ENCODE results near the gene MECR.
"Not testable (repeated sequence)": the region's sequence is repeated elsewhere in the genome, so short reads cannot be mapped to it uniquely, and the experiment has no call there.

MECR gene

DNA sequence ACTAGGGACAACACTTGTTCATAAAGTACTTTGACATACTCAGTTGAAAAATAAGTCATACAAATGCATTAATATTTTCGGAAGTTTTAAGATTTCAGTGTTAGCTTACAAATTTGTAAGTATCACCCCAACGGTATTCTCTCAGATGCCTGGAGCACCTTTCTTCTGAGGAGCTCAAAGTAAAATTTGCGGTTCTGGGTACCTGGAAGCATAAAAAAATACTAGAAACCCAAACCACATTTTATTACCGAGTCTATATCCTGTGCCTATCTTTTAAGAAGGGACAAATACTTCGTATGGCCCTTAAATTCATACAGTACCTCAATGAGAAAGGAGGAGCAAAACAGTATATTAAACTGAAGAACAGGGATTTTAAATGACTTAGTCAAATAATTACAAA, 59.2 kb downstream of the MECR start:
- DNase-seq (ENCODE audit: low read depth in 4 of 4, low spot score in 1 of 4): no peak

DNA sequence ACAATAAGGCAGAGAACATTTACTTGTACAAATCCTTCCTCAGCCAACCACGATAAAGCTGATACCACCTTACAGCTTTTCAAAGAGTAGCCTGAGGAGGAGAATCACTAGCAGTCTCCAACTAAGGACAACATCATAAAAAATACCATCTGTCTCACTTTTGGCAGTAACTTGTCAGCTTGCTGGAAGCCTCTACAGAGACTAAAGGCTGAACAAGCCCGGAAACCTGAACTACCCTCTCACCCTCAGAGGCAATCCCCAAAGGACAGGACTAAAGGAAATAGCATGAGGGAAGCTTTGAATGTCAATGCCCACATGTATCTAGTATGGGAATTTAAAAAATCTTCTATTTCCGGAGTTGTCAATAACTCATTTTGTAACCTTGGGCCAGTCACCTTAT, 59.6 kb downstream of the MECR start:
- no peak for DNase-seq (ENCODE audit: low read depth in 4 of 4, low spot score in 1 of 4)

DNA sequence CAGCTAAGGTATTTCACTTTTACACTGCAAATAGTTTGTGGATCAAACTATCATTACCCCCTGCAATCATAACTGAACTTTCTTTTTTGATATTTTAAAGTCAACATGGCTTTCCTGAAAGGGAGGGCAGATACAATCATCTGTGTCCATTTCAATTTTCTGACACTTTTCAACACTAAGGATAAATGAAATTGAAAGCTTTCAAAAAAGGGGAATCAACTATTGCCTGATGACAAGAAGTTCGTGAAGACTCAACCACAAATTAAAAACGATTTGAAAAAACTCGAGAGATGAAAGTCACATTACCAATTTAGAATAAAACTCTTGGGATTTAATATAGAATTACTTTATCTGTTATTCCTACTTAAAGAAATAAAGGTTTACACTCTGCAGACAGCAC, 60.8 kb downstream of the MECR start:
- no peak for DNase-seq (ENCODE audit: low read depth in 4 of 4, low spot score in 1 of 4)

DNA sequence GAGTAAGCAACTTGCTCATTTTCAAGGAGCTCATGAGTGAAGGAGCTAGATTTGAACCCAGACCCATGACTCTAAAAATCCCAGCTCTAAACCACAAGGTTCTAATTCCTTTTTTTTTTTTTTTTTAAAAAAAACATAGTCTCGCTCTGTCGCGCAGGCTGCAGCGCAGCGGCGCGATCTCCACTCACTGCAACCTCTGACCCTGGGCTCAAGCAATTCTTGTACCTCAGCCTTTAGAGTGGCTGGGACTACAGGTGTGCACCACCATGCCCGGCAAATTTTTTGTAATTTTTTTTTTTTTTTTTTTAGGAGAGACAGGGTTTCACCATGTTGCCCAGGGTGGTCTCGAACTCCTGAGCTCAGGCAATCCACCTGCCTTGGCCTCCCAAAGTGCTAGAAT, 62.8 kb downstream of the MECR start:
- no peak for DNase-seq (ENCODE audit: low read depth in 4 of 4, low spot score in 1 of 4)

DNA sequence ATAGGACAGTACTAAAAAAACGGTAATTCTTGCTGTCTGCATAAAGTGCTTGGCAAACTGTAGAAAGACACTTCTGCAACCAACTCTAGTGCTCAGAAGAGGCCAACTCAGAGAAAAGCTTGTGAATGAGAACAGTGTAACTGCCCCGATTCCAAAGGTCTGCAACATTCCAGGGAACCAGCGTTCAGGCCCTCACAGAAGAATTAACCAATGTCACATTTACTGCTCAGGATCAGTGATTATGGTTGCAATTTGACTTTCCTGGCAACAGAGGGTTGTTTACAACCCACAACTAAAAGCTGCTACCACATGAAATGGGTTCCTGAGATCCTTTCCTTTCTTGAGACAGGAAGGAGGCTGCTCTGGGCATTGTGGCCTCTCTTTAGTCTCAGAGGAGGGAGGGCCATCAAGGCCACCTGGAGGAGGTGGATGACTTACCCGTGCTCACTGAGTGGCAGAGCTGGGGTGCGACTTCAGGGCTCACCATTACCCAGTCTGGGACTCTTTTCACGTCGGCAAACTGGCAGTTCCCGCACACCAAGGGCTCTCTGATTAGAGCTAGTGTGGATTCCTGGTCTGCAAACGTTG, 64.3 kb downstream of the MECR start:
- DNase-seq (ENCODE audit: low read depth in 4 of 4, low spot score in 1 of 4): no peak

DNA sequence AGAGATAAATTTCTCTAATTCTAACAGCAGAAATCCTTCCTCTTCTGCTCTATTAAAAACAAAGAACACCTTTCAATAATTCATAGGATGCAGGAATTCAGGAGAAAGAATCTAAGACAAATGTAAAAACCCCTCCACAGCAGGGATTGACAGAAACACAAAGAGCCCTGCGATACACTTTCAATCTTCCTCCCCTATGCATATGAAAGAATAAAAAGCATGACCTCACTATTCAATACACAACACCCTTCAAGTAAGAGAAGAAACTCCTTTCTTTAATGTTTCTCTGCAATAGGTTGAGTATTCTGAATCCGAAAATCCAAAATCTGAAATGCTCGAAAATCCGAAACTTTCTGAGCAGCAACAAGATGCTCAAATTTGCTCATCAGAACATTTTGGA, 66.1 kb downstream of the MECR start:
- DNase-seq (ENCODE audit: low read depth in 4 of 4, low spot score in 1 of 4): no peak

DNA sequence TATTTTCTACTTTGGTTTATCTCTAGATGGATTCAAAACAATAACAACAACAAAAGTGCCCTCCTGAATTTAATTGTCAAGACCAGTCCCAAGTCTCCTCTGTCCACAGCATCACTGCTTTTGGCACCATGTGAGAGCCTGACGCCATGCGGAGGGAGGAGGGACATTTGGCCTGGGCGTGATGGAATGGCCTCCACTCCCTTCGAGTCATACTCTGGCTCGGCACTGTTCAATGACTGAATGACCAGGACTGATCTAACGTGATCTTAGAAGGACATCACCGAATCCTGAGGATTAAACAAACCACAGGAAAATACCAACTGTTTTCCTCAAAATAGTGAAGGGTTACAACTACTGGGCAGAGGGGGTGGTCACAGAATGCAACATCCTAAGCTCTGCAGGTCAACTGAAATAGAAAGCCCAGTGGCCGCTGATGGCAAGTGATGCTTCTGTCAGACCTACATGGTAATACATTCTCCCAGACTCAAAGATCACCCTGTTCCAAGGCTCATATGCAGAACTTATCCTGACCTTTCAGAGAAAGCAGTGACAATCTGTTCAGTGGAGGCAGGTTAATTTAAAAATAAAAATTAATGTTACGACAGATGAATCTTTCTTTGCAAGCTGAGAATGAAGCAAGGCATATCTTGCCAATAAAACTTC, 68.1 kb downstream of the MECR start:
- no peak for DNase-seq (ENCODE audit: low read depth in 4 of 4, low spot score in 1 of 4)

DNA sequence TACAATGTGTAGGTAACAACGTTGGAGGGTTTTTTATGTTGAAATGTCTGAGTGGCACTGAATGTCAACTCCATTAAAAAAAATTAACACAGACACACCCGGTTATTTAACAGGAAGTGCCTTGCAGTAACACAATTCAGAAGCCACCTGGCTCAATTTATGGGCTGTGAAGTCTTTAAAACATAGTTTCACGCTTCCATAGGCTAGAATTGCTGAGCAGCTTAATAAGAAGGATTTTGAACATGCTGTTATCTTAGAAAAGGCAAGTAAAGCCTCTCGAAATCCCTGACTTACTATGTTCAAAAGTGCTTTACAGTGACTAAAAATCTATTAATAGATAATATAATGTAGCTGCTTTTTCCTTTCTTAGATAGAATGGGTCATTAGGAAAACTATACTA, 68.7 kb downstream of the MECR start:
- no peak for DNase-seq (ENCODE audit: low read depth in 4 of 4, low spot score in 1 of 4)

DNA sequence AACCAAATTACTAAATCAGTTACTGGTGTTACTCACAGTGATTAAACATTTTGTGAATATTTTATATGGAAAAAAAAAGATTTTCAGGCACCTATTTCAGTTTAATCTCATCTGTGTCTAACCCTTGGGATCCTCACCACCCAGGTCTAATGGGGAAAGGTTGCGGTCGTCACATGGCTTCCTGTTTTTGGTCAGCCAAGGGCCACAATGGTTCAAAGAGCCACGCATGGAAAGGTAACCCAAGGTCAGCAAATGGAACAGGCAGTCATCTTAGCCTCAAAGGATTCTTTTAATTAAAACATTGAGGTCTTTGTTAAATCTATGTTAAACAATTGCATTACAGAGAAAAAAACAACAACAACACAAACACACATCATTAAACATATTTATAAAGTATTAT, 71.0 kb downstream of the MECR start:
- no peak for DNase-seq (ENCODE audit: low read depth in 4 of 4, low spot score in 1 of 4)

DNA sequence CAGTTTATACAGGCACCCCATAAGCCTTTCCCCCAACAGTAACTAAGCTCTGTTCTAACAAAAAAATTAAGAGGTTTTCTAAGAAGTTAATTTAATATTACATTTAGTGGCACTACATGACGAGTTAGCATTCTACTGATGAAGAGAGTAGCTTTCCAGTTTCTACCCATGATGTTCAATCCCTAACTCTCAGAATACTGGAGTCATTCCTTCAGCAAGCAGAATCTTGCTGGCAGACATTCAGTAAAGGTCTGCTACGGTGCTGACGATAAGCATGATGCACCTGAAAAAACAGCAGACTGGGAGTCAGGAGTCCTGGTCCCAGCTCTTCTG, 73.5 kb downstream of the MECR start:
- no peak for DNase-seq (ENCODE audit: low read depth in 4 of 4, low spot score in 1 of 4)

DNA sequence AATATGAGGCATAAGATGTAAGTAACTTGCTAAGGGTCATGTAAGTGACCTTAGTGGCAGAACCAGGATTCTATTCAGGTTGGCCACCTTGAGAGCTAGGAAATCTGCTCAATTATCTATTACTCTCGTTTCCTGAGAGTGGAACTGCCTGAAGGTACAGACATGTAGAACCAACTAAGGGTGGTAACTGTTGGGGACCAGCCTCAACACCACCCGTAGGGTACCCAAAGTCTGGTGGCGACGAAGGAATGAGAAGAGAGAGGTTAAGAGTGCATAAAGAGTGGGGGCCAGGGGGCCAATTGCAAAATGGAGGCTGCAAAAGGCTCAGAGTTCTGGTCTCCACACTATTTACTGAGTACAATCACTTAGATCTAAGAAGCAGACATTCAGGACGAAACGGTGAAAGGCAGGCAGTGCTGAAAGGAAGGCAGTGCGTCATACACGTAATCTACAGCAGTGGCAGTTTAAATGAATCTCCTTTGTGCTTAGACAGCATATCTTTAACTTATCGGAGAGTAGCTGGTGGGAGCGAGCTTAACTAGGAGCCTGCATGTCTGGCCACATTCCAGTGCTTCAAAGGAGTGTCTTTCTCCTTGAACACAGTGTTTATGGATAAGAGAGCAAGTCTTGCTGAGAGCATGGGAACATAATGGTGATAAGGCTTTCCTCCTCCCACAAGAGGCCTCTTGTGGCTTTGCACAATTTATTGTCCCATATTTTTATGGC, 74.0 kb downstream of the MECR start:
- no peak for DNase-seq (ENCODE audit: low read depth in 4 of 4, low spot score in 1 of 4)

DNA sequence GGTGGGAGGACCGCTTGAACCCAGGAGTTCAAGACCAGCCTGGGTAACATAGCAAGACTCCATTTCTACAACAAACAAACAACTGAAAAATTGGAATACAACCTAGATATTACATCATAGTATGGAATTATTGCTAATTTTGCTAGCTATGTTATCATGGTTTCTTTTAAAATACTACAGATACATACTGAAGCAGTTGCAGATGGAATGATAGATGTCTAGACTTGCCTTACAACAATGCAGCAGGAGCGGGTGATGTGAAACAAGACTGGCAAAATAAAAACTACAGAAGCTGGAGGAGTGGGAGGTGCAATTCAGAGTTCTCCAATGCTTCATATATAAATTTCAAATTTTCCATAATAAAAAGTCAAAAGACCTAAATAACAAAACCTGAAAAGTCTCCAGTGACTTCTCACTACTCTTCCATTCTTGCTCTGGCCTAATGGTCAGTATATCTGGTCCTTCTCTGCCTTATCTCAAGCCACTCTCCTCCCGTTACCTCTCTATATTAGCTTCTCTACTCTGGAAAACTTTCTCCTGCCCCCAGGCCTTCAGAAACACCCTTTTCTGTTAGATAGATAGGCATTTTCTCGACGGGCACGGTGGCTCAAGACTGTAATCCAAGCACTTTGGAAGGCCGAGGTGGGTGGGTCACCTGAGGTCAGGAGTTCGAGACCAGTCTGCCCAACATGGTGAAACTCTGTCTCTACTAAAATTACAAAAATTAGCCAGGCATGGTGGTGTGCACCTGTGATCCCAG, 78.5 kb downstream of the MECR start:
- DNase-seq (ENCODE audit: low read depth in 4 of 4, low spot score in 1 of 4): no peak

DNA sequence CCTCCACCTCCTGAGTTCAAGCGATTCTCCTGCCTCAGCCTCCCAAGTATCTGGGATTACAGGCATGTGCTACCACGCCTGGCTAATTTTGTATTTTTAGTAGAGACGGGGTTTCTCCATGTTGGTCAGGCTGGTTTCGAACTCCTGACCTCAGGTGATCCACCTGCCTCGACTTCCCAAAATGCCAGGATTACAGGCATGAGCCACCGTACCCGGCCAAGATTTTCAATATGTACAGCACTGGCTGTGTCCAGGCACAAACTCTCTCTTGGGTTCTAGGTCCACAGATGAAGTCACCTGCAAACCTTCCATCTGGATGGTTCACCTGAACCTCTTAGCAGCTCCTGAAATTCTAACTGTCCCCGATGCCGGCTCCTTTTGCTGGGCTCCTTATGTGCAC, 80.4 kb downstream of the MECR start:
- not testable (repeated sequence) for DNase-seq (ENCODE audit: low read depth in 4 of 4, low spot score in 1 of 4)

DNA sequence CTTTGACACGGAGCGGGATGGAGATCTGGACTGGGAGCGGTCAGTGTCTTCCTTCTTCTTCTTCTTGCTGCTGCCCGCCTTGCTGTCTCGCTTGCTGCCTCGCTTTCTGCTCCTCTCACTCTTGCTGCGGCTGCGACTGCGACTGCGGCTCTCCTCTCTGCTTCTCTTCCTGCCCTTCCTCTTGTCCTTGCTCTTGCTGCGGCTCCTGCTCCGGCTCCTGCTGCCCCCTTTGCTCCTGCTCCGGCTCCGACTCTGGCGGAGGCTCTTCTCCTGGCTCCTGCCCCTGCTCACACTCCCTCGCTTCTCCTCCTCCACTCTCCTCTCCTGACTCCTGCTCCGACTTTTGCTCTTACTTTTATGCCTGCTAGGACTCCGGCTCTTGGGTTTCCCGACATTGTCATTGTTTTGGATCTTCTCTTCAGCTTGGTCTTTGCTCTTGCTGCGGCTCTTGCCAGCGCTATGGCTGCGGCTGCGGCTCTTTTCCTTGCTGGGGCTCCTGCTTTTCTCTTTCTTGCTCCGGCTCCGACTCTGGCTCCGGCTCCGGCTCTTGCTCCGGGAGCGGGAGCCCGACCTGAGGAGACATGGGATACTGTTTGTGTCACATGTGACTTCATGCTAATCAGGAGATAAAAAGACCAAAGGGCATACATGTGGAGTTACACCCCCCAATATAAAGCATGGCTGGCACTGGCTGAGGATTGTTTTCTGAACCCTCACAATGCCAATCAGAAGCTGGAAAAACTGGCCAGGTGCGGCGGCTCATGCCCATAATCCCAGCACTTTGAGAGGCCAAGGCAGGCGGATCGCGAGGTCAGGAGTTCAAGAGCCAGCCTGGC, 81.9 kb downstream of the MECR start:
- DNase-seq (ENCODE audit: low read depth in 4 of 4, low spot score in 1 of 4): no peak

DNA sequence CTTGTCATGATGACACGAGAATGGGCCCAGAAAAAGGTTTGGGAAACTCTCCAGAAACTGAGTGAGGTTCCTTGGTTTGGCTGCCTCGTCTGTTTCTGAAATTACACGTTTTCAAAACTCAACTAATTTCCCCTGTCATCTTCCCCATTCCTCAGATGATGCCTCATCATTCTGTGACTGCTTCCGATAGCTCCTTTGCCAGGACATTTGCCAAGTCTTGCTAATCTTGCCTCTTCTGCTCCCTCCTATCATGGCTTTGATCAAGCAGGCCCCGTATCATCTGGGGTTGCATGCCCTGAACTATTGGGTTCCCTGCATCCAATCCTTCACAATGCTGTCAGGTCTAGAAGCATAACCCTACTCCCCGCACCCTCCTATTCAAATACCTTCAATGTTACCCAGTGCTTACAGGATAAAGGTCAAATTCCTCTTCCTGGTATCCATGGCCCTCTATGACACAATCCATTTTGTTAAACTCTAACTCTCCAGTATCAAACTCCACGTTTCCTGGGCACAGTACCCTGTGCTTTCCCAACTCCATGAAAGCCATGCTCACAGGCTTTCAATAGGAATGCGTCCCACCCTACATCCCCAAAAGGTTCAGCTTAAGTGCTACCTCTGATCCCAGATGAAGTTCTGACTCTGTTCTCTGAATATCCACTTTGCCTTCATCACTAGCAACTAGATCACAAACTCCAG, 84.8 kb downstream of the MECR start:
- DNase-seq (ENCODE audit: low read depth in 4 of 4, low spot score in 1 of 4): no peak

DNA sequence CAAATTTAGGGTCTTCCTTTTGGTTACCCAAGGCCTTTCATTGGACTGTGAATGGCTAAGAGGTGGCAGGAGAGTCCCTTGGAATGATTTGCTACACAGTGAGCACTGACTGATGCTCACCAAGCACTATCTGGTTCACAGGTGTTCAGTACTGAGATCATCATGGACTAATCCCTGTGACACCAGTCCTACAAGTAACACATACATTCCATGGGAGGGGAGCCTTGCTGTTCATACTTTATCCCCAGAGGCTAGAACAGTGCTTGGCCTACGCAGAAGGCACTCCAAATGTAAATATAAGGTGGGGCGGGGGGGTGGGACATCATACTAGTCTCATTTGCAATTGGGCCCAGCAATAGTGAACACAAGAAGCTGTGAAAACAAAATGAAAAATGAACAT, 86.6 kb downstream of the MECR start:
- no peak for DNase-seq (ENCODE audit: low read depth in 4 of 4, low spot score in 1 of 4)

DNA sequence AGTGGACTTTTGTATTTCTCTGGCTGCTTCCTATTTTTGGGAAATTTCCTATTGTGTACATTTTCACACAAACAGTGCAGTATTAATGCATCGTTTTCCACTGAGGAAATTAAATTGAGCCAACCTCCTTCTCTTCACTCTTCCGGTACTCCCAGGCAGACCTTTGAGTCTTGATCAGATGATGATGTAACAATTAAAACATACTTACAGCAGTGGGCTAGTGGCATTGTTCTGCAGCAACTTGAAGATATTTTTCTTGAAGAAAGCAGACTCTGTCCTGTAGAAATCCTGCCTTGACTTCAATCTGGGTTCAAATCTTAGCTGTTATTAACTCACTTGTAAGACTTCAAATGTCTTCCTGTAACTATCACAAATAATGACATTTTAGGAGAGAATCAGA, 88.0 kb downstream of the MECR start:
- DNase-seq (ENCODE audit: low read depth in 4 of 4, low spot score in 1 of 4): no peak

Data from stimulated activated CD4-positive, alpha-beta T cell treated with anti-CD3 and anti-CD28 coated beads, Interleukin-1b, Interleukin-23, amount 100 ng/mL, for 24 hours (primary cell).